Smooth muscle cell (in vitro differentiated cells): ENCODE measurements around the gene IKZF3. TPM values are rescaled to one million over a fixed set of nuclear protein-coding genes. Genes with fewer than 3 reads are reported as not detected.
A peak's percentile ranks its signal among the peaks of the same experiment; 100 is the strongest.

Source experiments
- DNase-seq: peaks from one replicate; lab custom pipeline; 2025; ENCODE audit not compliant: unreplicated experiment; lab: John Stamatoyannopoulos, UW
- H2AFZ ChIP-seq: fragments of 200-600 bp; sonication (generic); 2 replicates; pipeline ENCODE4 v1.6.0; 2016; ENCODE audit warnings: antibody characterized with exemption, low read depth, mild to moderate bottlenecking
- H3F3A ChIP-seq: fragments of 200-600 bp; sonication (generic); 2 replicates; pipeline ENCODE4 v1.6.0; 2017; ENCODE audit warnings: antibody characterized with exemption, low read depth
- H3K27ac ChIP-seq: fragments of 200-600 bp; sonication (generic); 2 replicates; pipeline ENCODE4 v1.5.1; 2016; ENCODE audit warnings: low read depth, mild to moderate bottlenecking
- H3K27me3 ChIP-seq: fragments of 200-600 bp; sonication (generic); 2 replicates; pipeline ENCODE4 v1.6.1; 2016; ENCODE audit warnings: low read depth, mild to moderate bottlenecking
- H3K36me3 ChIP-seq: fragments of 200-600 bp; sonication (generic); 2 replicates; pipeline ENCODE4 v1.5.1; 2016; ENCODE audit warnings: low read depth
- H3K4me1 ChIP-seq: fragments of 200-600 bp; sonication (generic); 2 replicates; pipeline ENCODE4 v1.5.1; 2016; ENCODE audit warnings: low read depth
- H3K4me2 ChIP-seq: fragments of 200-600 bp; sonication (generic); 2 replicates; pipeline ENCODE4 v1.6.0; 2016; ENCODE audit warnings: mild to moderate bottlenecking
- H3K4me3 ChIP-seq: fragments of 200-600 bp; sonication (generic); 2 replicates; pipeline ENCODE4 v1.5.1; 2016; ENCODE audit warnings: mild to moderate bottlenecking
- H3K79me2 ChIP-seq: fragments of 200-600 bp; sonication (generic); 2 replicates; pipeline ENCODE4 v1.6.0; 2016; ENCODE audit warnings: low read depth, mild to moderate bottlenecking
- H3K9ac ChIP-seq: fragments of 200-600 bp; sonication (generic); 2 replicates; pipeline ENCODE4 v1.6.0; 2016; ENCODE audit warnings: low read depth
- H3K9me3 ChIP-seq: fragments of 200-600 bp; sonication (generic); replicated peaks from 2 replicates; pipeline ENCODE4 v1.5.1; 2016; ENCODE audit warnings: low read depth
- H4K20me1 ChIP-seq: fragments of 200-600 bp; sonication (generic); 2 replicates; pipeline ENCODE4 v1.6.0; 2016; ENCODE audit warnings: low read depth
- CTCF ChIP-seq: fragments of 200-600 bp; sonication (generic); IDR thresholded peaks from 2 replicates; pipeline ENCODE4 v1.5.1; 2017; ENCODE audit warnings: borderline replicate concordance, mild to moderate bottlenecking, antibody characterized with exemption; ENCODE audit not compliant: insufficient read depth, poor library complexity, severe bottlenecking
- WGBS: methylation state at CpG from one replicate; pipeline ENCODE4 v1.1.7; 2016; ENCODE audit warnings: low lambda C conversion rate; 5-methylcytosine and 5-hydroxymethylcytosine counted together
- polyA plus RNA-seq: library from polyadenylated mRNA; unstranded; fragments of >200 nt; fragmentation: Nextera tagmentation; extraction: Ambion mirVana; gene quantifications from 2 replicates; pipeline ENCODE4 v1.2.1, GENCODE V29; 2016
- total RNA-seq: library from RNA; depleted of rRNA; stranded (reverse); fragments of >200 nt; gene quantifications from 2 replicates; pipeline ENCODE4 v1.2.3, GENCODE V29; 2014

The IKZF3 gene
- total and polyA plus RNA-seq, 2 experiments from 2014 or later: under 0.01 TPM; not detected in 1

- no peak overlapping the region for H3K4me2 ChIP-seq
- 73% methylated on average over 6 of the region's 6 CpGs for WGBS
- H2AFZ ChIP-seq: no peak overlapping the region
These were observed 51.6 kb downstream of the IKZF3 start for GRCh38 chr17:39812466-39812865.

GRCh38 chr17:39810939-39811728 is 53.0 kb downstream of the IKZF3 start:
- Histone ChIP-seq H3F3A (no peaks in the 10 kb centered on the region), H3K4me2 (no peak overlapping the region), H3K9me3 (no peaks in the 10 kb centered on the region), H2AFZ (no peak overlapping the region), H3K27me3 (peaks cover 33% of the 10 kb centered on the region), H3K4me1 (no peaks in the 10 kb centered on the region), H3K9ac (no peak overlapping the region), H3K4me3 (no peak overlapping the region), H3K27ac (no peak overlapping the region), H3K36me3 (no peaks in the 10 kb centered on the region), H4K20me1 (no peaks in the 10 kb centered on the region), H3K79me2 (no peaks in the 10 kb centered on the region)
- 79% methylated on average over 4 of the region's 4 CpGs for WGBS
- no peak for TF ChIP-seq CTCF
- no peak for DNase-seq

More at GRCh38 chr17:39812466-39812865, 51.6 kb downstream of the IKZF3 start:
- H3K79me2 ChIP-seq: no peaks in the 10 kb centered on the region
- peaks cover 33% of the 10 kb centered on the region for H3K27me3 ChIP-seq
- no peaks in the 10 kb centered on the region for H3K4me1 ChIP-seq
- H4K20me1 ChIP-seq: no peaks in the 10 kb centered on the region
- TF ChIP-seq CTCF: no peak
- no peaks in the 10 kb centered on the region for H3K36me3 ChIP-seq
- no peak overlapping the region for H3K27ac ChIP-seq
- H3K9ac ChIP-seq: no peak overlapping the region
- DNase-seq: no peak
- H3K4me3 ChIP-seq: no peak overlapping the region
- no peaks in the 10 kb centered on the region for H3F3A ChIP-seq
- no peaks in the 10 kb centered on the region for H3K9me3 ChIP-seq

GRCh38 chr17:39809221-39809620 is 54.9 kb downstream of the IKZF3 start:
- peak overlapping the region; percentile 40 for H3K27ac ChIP-seq
- peaks cover 41% of the 10 kb centered on the region for H3K27me3 ChIP-seq
- H3K4me3 ChIP-seq: no peak overlapping the region
- no peak for TF ChIP-seq CTCF
- no peaks in the 10 kb centered on the region for H4K20me1 ChIP-seq
- no peak overlapping the region for H3K9ac ChIP-seq
- WGBS: 48% methylated on average over 2 of the region's 2 CpGs
- no peaks in the 10 kb centered on the region for H3F3A ChIP-seq
- no peak overlapping the region for H3K4me2 ChIP-seq
- no peak overlapping the region for H2AFZ ChIP-seq
- DNase-seq: no peak
- no peaks in the 10 kb centered on the region for H3K79me2 ChIP-seq
- H3K4me1 ChIP-seq: no peaks in the 10 kb centered on the region
- no peaks in the 10 kb centered on the region for H3K36me3 ChIP-seq
- no peaks in the 10 kb centered on the region for H3K9me3 ChIP-seq

- no peaks in the 10 kb centered on the region for H3F3A ChIP-seq
- H4K20me1 ChIP-seq: no peaks in the 10 kb centered on the region
- no peak for DNase-seq
- no peaks in the 10 kb centered on the region for H3K4me1 ChIP-seq
- peak overlapping the region; percentile 40 for H3K27ac ChIP-seq
- H3K27me3 ChIP-seq: peaks cover 41% of the 10 kb centered on the region
- no peak overlapping the region for H2AFZ ChIP-seq
- no peak for TF ChIP-seq CTCF
- H3K79me2 ChIP-seq: no peaks in the 10 kb centered on the region
- no peak overlapping the region for H3K9ac ChIP-seq
- no peak overlapping the region for H3K4me3 ChIP-seq
- H3K4me2 ChIP-seq: no peak overlapping the region
- no peaks in the 10 kb centered on the region for H3K36me3 ChIP-seq
- H3K9me3 ChIP-seq: no peaks in the 10 kb centered on the region
- 79% methylated on average over 3 of the region's 3 CpGs for WGBS
These were observed 55.6 kb downstream of the IKZF3 start for GRCh38 chr17:39808409-39808997.
